Measurements from ENCODE around the gene WDFY4. TPM values are rescaled to one million over a fixed set of nuclear protein-coding genes. Genes with fewer than 3 reads are reported as not detected.

WDFY4 gene
- total RNA-seq, 1 donor from 2014 or later, result 0.25 TPM

DNA sequence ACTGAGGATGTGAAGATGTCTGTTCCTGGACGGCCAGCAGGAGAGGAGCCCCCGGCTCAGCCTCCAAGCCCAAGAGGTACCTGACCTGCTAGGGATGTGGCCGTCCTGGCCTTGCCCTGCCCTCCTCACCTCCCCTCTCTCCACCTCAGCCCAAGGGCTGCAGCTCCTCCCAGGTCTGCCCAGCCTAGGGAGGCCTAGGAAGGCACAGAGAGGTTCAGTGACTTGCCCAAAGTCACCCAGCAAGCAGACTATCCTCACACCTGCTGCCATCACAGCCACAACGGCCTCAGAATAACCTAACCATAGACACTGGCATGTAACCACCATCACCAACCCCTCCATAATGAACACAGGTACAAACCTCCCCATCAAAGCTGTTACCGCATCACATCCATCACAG, 293.6 kb downstream of the WDFY4 start:
- Histone ChIP-seq H3K4me3 (ENCODE audit: insufficient read depth, low read depth, low read length) (no peak overlapping the region), H3K27me3 (ENCODE audit: insufficient read depth, low read length) (peaks cover 4% of the 10 kb centered on the region), H3K36me3 (ENCODE audit: insufficient read depth, low read length) (no peaks in the 10 kb centered on the region), H4K20me1 (ENCODE audit: insufficient read depth, low read length) (no peaks in the 10 kb centered on the region), H3K9ac (ENCODE audit: low read length) (no peak overlapping the region), H3K4me1 (ENCODE audit: insufficient read depth, low read length) (no peaks in the 10 kb centered on the region), H3K9me3 (ENCODE audit: insufficient read depth, low read depth, low read length) (no peaks in the 10 kb centered on the region), H2AFZ (ENCODE audit: low read depth, low read length) (no peak overlapping the region), H3K79me2 (ENCODE audit: insufficient read depth, low read length) (no peaks in the 10 kb centered on the region), H3K4me2 (ENCODE audit: low read length) (no peak overlapping the region), H3K27ac (ENCODE audit: low read depth, low read length) (no peak overlapping the region)
- TF ChIP-seq EZH2 (IDR thresholded peaks at IDR 0.05; ENCODE audit: insufficient read depth, low read length), result no peak
- TF ChIP-seq, protein P1, sequence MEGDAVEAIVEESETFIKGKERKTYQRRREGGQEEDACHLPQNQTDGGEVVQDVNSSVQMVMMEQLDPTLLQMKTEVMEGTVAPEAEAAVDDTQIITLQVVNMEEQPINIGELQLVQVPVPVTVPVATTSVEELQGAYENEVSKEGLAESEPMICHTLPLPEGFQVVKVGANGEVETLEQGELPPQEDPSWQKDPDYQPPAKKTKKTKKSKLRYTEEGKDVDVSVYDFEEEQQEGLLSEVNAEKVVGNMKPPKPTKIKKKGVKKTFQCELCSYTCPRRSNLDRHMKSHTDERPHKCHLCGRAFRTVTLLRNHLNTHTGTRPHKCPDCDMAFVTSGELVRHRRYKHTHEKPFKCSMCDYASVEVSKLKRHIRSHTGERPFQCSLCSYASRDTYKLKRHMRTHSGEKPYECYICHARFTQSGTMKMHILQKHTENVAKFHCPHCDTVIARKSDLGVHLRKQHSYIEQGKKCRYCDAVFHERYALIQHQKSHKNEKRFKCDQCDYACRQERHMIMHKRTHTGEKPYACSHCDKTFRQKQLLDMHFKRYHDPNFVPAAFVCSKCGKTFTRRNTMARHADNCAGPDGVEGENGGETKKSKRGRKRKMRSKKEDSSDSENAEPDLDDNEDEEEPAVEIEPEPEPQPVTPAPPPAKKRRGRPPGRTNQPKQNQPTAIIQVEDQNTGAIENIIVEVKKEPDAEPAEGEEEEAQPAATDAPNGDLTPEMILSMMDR (IDR thresholded peaks at IDR 0.05; ENCODE audit: insufficient read depth, low read depth, low read length), result no peak
- H3K27me3 Mint-ChIP-seq (ENCODE audit: low read depth, unreplicated experiment), result peaks cover 56% of the 10 kb centered on the region
- DNase-seq (ENCODE audit: low read depth) (no peak), FAIRE-seq (no peak)
- H3K36me3 Mint-ChIP-seq (ENCODE audit: low read depth, unreplicated experiment), result no peaks in the 10 kb centered on the region
- no peaks in the 10 kb centered on the region for H3K4me1 Mint-ChIP-seq (ENCODE audit: low read depth, unreplicated experiment)
- peaks cover 2% of the 10 kb centered on the region for H3K9me3 Mint-ChIP-seq (ENCODE audit: unreplicated experiment)
- H3K4me3 Mint-ChIP-seq (ENCODE audit: unreplicated experiment), result no peak overlapping the region
- H3K27ac Mint-ChIP-seq (ENCODE audit: unreplicated experiment), result no peak overlapping the region

DNA sequence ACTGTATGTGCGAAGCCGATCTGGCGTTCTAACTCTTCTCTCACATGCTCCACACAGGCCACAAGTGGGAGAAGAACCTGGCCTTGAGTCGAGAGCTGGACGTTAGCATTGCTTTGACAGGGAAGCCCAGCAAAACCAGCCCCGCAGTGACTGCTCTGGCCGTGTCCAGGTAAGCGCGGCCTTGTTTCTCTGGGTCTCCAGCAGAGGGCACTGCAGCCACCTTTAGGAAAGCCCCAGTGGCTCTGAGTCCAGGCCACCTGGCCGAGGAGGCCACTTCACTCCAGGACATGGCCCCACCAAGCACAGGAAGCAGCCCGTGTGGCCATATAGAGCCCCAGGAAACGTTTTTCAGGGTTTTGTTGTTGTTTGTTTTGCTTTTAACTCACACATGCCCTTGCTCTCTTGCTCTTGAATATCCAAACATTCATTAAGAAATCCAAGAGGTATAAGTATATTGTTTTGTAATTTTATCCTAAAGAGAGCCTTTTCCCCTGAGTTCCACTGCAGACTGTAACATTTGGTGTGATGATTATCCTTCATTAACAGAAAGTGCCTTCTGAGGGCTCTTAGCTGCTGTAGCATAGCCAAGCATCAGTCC, 296.7 kb downstream of the WDFY4 start:
- Histone ChIP-seq H3K27ac (ENCODE audit: low read depth, low read length) (no peak overlapping the region), H2AFZ (ENCODE audit: low read depth, low read length) (no peak overlapping the region), H3K27me3 (ENCODE audit: insufficient read depth, low read length) (peaks cover 4% of the 10 kb centered on the region), H3K4me3 (ENCODE audit: insufficient read depth, low read depth, low read length) (no peak overlapping the region), H3K79me2 (ENCODE audit: insufficient read depth, low read length) (no peaks in the 10 kb centered on the region), H3K9ac (ENCODE audit: low read length) (no peak overlapping the region), H3K9me3 (ENCODE audit: insufficient read depth, low read depth, low read length) (no peaks in the 10 kb centered on the region), H4K20me1 (ENCODE audit: insufficient read depth, low read length) (no peaks in the 10 kb centered on the region), H3K36me3 (ENCODE audit: insufficient read depth, low read length) (no peaks in the 10 kb centered on the region), H3K4me1 (ENCODE audit: insufficient read depth, low read length) (no peaks in the 10 kb centered on the region), H3K4me2 (ENCODE audit: low read length) (no peak overlapping the region)
- peak; percentile 6 for DNase-seq (ENCODE audit: low read depth)
- no peaks in the 10 kb centered on the region for H3K9me3 Mint-ChIP-seq (ENCODE audit: unreplicated experiment)
- no peak for TF ChIP-seq EZH2 (IDR thresholded peaks at IDR 0.05; ENCODE audit: insufficient read depth, low read length)
- TF ChIP-seq, protein P1 (IDR thresholded peaks at IDR 0.05; ENCODE audit: insufficient read depth, low read depth, low read length), result peak; percentile 71
- H3K4me1 Mint-ChIP-seq (ENCODE audit: low read depth, unreplicated experiment), result no peaks in the 10 kb centered on the region
- no peak overlapping the region for H3K4me3 Mint-ChIP-seq (ENCODE audit: unreplicated experiment)
- no peaks in the 10 kb centered on the region for H3K36me3 Mint-ChIP-seq (ENCODE audit: low read depth, unreplicated experiment)
- no peak for FAIRE-seq
- H3K27me3 Mint-ChIP-seq (ENCODE audit: low read depth, unreplicated experiment), result peaks cover 59% of the 10 kb centered on the region
- H3K27ac Mint-ChIP-seq (ENCODE audit: unreplicated experiment), result no peak overlapping the region

DNA sequence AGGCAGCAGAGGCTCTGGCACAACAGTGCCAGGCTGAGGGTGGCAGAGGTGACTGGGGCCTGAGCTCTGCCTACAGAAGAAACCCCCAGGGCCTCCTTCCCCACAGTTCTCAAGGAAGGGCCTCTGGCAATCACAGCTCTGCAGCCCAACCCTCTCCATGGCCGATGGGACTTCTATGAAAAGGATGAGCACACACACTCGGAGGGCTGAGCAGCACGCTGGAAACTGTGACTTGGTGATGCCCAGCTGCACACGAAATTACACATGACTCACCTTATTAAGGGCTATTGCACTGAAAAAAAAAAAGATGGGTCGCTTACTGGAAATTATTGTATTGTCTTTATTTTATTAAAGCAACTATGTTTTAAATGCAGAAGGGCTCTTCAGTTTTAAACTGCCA, 297.9 kb downstream of the WDFY4 start:
- Histone ChIP-seq H3K27ac (ENCODE audit: low read depth, low read length) (no peak overlapping the region), H3K9me3 (ENCODE audit: insufficient read depth, low read depth, low read length) (no peaks in the 10 kb centered on the region), H3K9ac (ENCODE audit: low read length) (no peak overlapping the region), H3K4me2 (ENCODE audit: low read length) (no peak overlapping the region), H2AFZ (ENCODE audit: low read depth, low read length) (no peak overlapping the region), H3K79me2 (ENCODE audit: insufficient read depth, low read length) (no peaks in the 10 kb centered on the region), H3K4me3 (ENCODE audit: insufficient read depth, low read depth, low read length) (no peak overlapping the region), H4K20me1 (ENCODE audit: insufficient read depth, low read length) (no peaks in the 10 kb centered on the region), H3K27me3 (ENCODE audit: insufficient read depth, low read length) (peaks cover 4% of the 10 kb centered on the region), H3K36me3 (ENCODE audit: insufficient read depth, low read length) (no peaks in the 10 kb centered on the region), H3K4me1 (ENCODE audit: insufficient read depth, low read length) (no peaks in the 10 kb centered on the region)
- H3K27me3 Mint-ChIP-seq (ENCODE audit: low read depth, unreplicated experiment), result peaks cover 63% of the 10 kb centered on the region
- no peaks in the 10 kb centered on the region for H3K4me1 Mint-ChIP-seq (ENCODE audit: low read depth, unreplicated experiment)
- H3K36me3 Mint-ChIP-seq (ENCODE audit: low read depth, unreplicated experiment), result no peaks in the 10 kb centered on the region
- TF ChIP-seq, protein P1 (IDR thresholded peaks at IDR 0.05; ENCODE audit: insufficient read depth, low read depth, low read length), result no peak
- TF ChIP-seq EZH2 (IDR thresholded peaks at IDR 0.05; ENCODE audit: insufficient read depth, low read length), result no peak
- H3K27ac Mint-ChIP-seq (ENCODE audit: unreplicated experiment), result no peak overlapping the region
- H3K4me3 Mint-ChIP-seq (ENCODE audit: unreplicated experiment), result no peak overlapping the region
- DNase-seq (ENCODE audit: low read depth), result no peak
- no peak for FAIRE-seq
- no peaks in the 10 kb centered on the region for H3K9me3 Mint-ChIP-seq (ENCODE audit: unreplicated experiment)

Data from astrocyte (in vitro differentiated cells and primary cell).